HG02610 (cell line): Measurements from ENCODE around the gene SEC31B.

Experiments
- ATAC-seq: cut with Tn5 transposase; IDR thresholded peaks from one replicate; pipeline ENCODE4 v1.9.1; 2021; ENCODE audit warnings: mild to moderate bottlenecking, moderate library complexity; ENCODE audit not compliant: unreplicated experiment

SEC31B gene

DNA sequence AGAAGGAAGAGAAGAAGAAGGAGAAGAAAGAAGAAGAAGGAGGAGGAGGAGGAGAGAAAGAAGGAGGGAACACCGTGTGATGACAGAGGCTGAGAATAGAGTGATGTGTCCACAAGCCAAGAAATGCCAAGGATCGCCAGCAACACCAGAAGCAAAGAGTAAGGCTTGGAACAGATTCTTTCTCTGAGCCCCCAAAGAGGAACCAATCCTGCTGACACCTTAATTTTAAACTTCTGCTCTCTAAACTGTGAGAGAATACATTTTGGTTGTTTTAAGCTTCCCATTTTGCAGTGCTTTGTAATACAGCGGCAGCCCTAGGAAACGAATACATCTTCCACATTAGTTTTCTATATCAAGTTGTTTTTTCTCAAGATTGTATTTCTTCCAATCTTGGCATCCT is 70.7 kb downstream of the SEC31B start:
- no peak for ATAC-seq

DNA sequence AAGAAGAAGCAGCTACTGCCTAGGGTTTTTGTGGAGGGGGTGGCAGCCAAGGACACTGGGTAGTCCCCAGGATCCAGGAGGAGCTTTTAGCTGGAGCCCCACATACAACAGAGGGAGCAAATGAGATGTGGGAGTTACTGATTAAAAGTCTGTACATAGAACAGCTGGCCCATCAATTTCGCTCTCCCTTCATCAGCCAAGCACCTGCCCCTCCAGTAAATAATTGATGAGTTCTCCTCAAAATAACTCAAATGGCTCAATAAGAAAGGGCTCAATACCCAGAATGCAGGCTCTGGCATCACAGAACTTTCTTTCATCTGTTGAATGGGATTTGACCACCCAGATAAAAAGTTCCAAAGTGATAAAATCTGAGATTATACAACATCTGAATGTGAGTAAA is 72.0 kb downstream of the SEC31B start:
- no peak for ATAC-seq

DNA sequence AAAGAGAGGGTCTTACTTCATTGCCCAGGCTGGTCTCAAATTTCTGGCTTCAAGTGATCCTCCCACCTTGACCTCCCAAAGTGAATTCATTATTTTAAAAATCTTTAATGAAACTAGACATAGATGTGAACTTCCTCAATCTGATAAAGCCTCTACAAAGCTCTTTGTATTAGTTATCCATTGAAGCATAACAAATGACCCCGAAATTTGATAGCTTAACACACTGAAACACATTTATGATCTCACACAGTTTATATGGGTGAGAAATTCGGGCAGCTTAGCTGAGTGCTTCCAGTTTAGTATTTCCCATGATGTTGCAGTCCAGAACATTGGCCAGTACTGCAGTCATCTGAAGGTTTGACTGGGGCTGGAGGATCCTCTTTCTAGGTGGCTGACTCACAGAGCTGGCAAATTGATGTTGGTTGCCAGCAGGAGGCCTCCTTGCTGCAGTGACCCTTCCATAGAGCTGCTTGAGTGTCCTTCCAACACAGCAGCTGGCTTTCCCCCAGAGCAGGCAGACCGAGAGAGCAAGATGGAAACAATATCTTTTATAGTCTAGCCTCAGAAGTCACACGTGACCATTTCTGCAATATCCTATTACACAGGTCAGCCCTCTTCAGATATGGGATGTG is 73.4 kb downstream of the SEC31B start:
- ATAC-seq, result no peak

DNA sequence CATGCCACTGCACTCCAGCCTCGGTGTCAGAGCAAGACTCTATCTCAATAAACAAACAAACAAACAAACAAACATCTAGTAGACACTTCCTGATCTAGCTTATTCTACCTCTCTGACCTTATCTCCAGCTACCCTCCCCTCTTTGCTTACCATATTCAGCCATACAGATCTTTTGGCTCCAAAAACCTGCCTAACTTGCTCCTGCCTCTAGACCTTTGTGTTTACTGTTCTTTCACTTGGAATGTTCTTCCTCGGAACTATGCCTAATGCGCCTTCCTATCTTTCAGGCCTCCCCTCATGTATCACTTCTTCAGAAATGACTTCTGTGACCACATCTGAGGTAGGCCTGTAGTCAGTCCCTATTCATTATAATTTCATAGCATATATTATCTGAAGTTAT is 77.1 kb downstream of the SEC31B start:
- no peak for ATAC-seq

DNA sequence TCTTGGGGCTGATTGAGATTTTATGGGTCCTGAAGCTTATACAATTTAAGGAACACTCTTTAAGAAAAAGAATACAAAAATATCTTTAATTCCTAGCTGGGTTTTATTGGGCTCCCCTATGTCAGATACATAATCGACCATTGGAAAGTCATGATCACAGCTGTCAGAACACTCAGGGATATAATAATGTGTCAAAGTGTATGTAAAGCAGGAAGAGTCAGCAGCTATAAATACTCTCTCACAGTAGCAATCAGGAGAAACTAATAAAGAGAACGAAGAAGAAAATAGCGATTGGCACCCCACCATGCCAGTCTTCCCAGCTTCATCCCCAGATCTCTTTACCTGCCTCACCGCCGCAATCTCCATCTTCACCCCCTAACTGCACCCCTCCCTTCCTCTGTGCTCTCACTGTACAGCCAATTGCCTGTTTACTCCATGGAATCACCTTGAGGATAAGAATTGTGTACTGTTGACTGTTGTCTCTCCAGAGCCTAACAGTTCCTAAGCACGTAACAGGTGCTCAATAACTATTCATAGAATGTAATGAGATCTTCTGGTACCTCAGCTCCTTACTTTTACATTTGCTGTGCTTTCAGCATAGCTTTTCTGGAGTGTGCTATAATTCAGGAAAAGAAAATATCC is 80.9 kb downstream of the SEC31B start:
- no peak for ATAC-seq
